HG02885 (cell line): ENCODE measurements around the gene VIPR2.
"Not testable (repeated sequence)": the region's sequence is repeated elsewhere in the genome, so short reads cannot be mapped to it uniquely, and the experiment has no call there.

Experiments
- ATAC-seq: cut with Tn5 transposase; IDR thresholded peaks from one replicate; pipeline ENCODE4 v1.9.1; 2021; ENCODE audit warnings: mild to moderate bottlenecking; ENCODE audit not compliant: unreplicated experiment, poor library complexity

Gene VIPR2

GRCh38 chr7:159107161-159107892, 37.3 kb downstream of the VIPR2 start:
- ATAC-seq, result no peak

DNA sequence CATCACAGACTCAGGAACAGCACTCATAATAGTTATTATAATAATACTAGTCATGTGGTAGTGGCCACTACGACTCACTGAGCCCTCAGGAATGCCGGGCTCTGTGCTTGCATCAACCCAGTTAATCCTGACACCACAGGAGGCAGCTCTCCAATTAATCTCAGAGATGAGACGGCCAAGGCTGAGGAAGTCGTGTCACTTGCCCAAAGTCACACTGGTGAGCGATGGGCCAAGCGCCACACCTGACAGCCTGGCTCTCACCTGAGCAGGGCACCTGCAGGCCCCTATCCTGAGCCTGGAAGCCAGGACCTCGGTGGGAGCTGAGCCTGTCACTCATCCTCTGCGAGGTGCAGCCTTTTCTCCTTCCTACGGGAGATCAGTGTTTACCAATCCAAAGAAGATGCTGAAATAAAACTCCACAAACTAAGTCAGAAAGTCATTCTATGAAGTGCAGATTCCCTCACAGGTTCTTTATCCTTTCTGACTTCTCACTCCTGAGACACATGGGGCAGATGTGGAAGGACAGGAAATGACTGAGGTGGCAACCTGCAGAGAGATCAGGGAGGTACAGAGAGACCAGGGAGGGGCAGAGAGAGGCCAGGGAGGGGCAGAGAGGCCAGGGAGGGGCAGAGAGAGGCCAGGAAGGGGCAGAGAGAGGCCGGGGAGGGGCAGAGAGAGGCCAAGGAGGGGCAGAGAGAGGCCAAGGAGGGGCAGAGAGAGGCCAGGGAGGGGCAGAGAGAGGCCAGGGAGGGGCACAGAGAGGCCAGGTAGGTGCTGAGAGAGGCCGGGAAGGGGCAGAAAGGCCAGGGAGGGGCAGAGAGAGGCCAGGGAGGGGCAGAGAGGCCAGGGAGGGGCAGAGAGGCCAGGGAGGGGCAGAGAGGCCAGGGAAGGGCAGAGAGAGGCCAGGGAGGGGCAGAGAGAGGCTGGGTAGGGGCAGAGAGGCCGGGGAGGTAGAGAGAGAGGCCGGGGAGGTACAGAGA, 38.5 kb downstream of the VIPR2 start:
- no peak for ATAC-seq

- no peak for ATAC-seq
Observed at GRCh38 chr7:159105066-159105780, 39.4 kb downstream of the VIPR2 start.

DNA sequence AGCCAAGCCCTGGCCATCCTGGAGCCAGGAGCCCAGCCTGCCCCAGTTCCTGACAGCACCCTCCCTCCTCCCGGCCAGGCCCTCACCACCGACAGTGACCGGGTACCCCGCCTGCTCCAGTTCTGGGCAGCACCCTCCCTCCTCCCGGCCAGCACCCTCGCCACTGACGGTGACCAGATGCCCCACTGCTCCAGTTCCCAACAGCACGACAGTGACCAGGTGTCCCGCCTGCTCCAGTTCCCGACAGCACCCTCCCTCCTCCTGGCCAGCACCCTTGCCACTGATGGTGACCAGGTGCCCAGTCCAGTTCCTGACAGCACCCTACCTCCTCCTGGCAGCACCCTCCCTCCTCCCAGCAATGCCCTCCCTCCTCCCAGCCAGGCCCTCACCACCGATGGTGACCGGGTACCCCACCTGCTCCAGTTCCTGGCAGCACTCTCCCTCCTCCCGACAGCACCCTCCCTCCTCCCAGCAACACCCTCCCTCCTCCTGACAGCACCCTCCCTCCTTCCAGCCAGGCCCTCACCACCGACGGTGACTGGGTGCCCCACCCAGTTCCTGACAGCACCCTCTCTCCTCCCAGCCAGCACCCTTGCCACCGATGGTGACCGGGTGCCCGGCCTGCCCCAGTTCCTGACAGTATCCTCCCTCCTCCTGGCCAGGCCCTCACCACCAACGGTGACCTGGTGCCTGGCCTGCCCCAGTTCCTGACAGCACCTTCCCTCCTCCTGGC, 40.3 kb downstream of the VIPR2 start:
- ATAC-seq, result no peak

DNA sequence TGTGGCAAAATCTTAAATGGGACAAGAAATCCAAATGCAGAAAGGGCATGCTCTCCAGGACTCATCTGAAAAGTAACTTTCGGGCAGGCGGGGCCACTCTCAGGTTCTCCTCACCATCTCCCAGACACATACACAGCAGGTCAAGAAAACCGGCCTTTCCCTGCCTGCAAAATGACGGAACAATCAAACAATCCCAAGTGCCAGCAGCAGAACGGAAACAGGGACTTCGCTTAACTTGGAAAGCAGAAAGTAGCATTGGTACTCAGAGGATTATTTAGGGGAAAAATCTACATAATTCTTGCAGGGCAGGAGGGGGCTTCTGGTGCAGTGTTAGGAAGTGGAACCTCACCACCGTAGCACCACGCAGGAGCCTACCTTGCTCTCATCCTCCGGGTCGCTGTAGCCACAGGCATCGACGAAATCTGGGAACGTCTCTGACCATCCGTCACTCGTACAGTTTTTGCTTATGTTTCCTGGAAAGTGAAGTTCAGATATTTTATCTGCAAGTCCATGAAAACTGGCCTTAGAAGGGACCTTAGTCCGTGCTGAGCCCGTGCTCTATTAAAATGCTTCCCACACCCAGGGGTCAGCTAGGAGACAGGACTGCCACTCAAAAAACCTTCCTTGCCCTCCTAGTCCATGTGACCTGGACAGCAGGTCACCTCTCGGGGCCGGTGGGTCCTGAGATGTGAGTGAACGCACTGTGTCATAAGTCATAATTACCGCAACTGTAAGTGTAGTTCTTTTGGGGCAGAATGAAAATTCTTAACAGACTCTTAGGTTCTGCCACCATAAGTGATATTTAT, 41.1 kb downstream of the VIPR2 start:
- no peak for ATAC-seq

DNA sequence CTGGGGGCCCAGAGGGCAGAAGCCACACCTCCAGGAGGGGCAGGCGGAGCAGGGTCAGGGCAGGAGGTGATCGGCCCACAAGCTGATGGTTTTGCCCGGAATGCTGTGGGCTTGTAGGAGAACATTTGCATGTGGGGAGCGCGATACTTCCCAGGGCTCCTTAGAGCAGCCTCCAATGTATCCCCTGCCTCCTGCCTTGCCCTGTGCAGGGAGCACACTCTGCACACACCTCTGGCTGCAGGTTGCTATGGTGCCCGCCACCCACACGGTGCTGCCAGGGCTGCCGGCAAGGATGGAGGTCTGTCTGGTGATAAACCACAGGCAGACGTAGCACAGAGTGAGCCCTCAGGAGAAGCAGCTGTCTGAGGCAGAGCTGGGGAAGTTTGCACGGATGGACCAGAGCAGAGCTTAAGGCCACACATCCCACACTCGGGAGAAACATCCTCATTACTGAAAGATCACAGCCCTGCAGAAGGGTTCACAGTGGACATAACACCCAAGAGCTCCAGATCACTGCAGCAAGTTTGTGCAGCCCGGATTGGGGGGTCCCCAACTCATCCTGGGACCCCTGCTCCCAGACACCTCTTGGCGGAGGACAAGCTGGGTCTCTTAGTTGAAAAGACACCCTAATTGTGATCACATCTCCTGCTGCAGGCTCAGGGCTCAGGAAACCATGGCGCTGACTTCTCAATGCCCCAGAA, 41.8 kb downstream of the VIPR2 start:
- ATAC-seq, result no peak

- ATAC-seq, result not testable (repeated sequence)
Observed at GRCh38 chr7:159101661-159102091, 43.0 kb downstream of the VIPR2 start.

- not testable (repeated sequence) for ATAC-seq
Observed at GRCh38 chr7:159101083-159101395, 43.6 kb downstream of the VIPR2 start.

- ATAC-seq, result not testable (repeated sequence)
Observed at GRCh38 chr7:159100281-159101082, 44.2 kb downstream of the VIPR2 start.

DNA sequence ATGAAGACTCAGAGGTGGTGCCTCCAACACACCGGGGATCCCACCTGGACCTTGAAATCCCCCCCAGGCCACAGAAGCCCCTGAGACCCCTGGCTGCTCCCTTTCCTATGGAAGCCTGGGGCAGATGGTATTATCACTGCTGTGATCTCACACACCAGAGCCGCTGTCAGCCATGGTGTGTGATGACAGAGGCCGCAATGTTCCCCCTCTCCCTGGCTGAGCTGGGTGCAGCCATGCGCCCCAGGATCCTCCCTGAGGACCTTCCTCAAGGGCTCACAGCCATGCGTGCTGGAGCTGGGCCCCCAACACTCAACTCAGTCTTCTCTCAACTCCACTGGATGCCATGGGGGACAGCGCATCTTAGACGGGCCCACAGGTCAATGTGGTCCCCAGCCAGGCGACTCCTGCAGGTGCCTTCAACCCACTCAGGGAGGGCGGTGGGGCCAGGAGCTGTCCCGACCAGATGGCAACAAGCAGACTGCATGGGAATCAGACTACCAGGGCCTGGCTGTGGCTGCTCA, 44.9 kb downstream of the VIPR2 start:
- ATAC-seq, result no peak

GRCh38 chr7:159098811-159099655, 45.6 kb downstream of the VIPR2 start:
- ATAC-seq, result no peak

DNA sequence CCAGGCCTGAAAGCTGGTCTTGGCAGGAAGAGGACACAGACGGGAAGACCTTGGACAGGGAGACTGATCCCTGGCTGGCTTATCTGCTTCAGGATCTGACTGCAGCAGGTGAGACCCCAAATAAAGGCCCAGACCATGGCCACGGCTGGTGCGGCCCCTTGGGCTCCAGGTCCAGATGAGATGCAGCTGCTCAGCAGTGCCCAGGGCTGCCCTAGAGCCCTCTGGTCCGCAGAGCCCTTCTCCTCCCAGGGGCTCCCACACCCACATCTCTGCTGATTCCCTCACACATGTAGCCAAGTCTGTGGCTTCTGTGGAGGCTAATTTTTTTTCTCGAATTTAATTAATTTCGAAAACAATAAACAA, 46.3 kb downstream of the VIPR2 start:
- ATAC-seq, result no peak

DNA sequence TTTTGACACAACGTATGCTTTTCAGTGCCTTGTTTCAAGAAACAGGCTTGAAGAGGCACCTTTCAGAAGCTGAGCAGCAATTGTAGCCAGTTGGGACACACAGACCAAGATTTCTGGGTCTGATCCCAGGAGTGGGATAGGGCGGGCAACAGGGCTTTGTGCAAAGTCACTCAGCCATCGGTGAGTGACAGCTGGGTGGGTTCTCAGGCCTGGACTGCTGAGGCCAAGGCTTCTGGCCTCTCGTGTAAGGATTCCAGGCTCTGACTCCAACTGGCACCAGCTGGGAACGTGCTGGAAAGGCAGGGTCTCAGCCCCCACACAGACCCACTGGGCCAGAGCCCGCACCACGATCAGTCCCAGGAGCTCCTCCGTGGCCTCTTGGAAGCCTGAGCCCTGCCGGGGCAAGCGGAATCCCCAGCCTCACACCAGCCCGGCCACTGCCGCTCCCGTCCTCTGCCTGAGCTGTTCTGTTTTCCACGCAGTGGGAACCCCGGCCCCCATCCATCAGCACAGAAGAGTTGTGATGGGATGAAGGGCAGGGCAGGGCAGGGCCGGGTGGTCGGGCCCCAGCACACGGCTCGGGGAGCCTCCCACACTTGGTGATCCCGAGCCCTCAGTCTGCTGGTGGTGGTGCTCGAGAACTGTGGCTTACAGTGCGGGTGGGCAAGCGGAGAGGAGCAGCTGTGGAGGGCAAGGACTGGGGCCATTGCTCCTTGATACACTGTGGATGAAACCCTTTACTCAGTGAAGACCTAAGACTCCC, 46.8 kb downstream of the VIPR2 start:
- ATAC-seq, result no peak

GRCh38 chr7:159096736-159097581, 47.7 kb downstream of the VIPR2 start:
- ATAC-seq, result no peak

DNA sequence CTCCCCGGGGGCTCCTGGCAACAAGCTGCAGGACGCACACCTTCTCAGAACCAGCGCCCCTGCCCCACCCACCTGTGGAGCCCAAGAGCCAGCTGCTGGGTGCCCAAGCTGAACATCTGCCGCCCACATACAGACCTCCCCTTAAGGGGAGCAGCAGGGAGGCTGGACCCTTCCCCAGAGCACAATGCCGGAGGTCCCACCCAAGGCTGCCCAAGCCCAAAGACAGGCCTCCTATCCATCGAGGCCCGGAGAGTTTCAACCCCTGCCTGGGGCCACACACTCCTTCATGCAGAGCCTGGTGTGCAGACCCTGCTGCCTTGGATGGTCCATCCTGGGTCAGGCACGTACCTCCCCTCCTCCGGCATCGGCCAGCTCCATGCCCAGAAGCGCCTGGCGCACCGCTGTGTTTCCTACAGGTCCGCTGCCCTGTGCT, 48.7 kb downstream of the VIPR2 start:
- ATAC-seq, result no peak
